ENCODE data around the gene ABHD8. TPM values are rescaled to one million over a fixed set of nuclear protein-coding genes. Genes with fewer than 3 reads are reported as not detected.
A peak's percentile ranks its signal among the peaks of the same experiment; 100 is the strongest.

The ABHD8 gene
- total RNA-seq, 1 donor from 2014 or later: 6.6 TPM

DNA sequence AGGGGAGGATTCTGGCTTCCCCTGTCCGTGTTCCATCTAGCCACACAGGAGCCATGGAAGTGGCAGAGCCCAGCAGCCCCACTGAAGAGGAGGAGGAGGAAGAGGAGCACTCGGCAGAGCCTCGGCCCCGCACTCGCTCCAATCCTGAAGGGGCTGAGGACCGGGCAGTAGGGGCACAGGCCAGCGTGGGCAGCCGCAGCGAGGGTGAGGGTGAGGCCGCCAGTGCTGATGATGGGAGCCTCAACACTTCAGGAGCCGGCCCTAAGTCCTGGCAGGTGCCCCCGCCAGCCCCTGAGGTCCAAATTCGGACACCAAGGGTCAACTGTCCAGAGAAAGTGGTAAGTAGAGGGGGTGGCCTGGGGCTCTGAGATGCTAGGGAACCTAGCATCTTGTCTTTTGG is 34.5 kb downstream of the ABHD8 start:
- H3K27me3 Mint-ChIP-seq (ENCODE audit: low read depth): no peaks in the 10 kb centered on the region
- DNase-seq (ENCODE audit: low spot score): no peak
- TF ChIP-seq, protein P1, sequence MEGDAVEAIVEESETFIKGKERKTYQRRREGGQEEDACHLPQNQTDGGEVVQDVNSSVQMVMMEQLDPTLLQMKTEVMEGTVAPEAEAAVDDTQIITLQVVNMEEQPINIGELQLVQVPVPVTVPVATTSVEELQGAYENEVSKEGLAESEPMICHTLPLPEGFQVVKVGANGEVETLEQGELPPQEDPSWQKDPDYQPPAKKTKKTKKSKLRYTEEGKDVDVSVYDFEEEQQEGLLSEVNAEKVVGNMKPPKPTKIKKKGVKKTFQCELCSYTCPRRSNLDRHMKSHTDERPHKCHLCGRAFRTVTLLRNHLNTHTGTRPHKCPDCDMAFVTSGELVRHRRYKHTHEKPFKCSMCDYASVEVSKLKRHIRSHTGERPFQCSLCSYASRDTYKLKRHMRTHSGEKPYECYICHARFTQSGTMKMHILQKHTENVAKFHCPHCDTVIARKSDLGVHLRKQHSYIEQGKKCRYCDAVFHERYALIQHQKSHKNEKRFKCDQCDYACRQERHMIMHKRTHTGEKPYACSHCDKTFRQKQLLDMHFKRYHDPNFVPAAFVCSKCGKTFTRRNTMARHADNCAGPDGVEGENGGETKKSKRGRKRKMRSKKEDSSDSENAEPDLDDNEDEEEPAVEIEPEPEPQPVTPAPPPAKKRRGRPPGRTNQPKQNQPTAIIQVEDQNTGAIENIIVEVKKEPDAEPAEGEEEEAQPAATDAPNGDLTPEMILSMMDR (IDR thresholded peaks at IDR 0.05): no peak
- no peak overlapping the region for H3K27ac Mint-ChIP-seq (ENCODE audit: unreplicated experiment)
- no peak overlapping the region for H3K4me3 Mint-ChIP-seq (ENCODE audit: unreplicated experiment)
- H3K36me3 Mint-ChIP-seq (ENCODE audit: low read depth): peaks cover 6% of the 10 kb centered on the region
- peaks cover 16% of the 10 kb centered on the region for H3K4me1 Mint-ChIP-seq (ENCODE audit: low read depth)
- H3K9me3 Mint-ChIP-seq (ENCODE audit: low read depth): peaks cover 4% of the 10 kb centered on the region

DNA sequence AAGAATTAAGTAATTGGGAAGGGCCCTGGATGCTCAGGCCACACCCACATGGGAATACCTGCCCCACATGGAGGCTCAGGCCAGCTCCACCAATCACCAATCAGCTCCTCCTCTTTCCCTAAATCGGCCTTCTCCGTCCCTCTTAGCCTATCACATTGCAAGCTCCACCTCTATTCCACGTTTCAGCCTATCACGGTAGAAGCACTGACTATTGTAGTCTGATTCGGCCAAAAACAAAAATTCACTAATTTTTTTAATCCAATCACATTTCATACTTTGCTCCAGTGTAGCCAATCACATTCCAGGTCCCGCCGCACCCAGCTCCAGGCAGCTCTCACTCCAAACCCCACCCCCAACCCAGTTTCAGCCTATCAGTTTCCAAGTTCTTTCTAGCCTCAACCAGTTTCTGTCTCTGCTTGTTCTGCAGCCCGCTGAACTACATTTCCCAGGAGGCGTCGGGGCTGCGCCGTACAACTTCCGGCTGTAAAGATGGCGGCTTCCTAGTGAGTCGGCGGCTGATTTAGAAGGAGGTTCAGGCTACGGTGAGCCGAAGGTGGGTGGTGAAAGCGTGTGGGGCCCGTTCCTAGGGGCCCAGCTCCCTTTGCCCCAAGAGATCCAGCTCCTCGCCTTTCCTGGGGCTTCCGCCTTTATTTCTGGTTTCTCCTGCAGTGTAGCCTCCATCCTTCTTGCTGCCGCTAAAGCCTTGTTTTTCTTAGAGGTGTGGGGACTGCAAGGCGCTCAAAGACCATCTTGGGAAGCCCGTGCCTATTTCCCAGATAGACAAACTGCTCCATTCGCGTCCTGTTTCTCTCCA is 36.0 kb downstream of the ABHD8 start, which contains the start of gene BABAM1:
Gene BABAM1 (plus strand): TSS at position 469 of the 814 bp plus-strand sequence. CDS start 1,364 bp downstream, outside the sequence.
- H3K36me3 Mint-ChIP-seq (ENCODE audit: low read depth): peaks cover 6% of the 10 kb centered on the region
- DNase-seq (ENCODE audit: low spot score): no peak

DNA sequence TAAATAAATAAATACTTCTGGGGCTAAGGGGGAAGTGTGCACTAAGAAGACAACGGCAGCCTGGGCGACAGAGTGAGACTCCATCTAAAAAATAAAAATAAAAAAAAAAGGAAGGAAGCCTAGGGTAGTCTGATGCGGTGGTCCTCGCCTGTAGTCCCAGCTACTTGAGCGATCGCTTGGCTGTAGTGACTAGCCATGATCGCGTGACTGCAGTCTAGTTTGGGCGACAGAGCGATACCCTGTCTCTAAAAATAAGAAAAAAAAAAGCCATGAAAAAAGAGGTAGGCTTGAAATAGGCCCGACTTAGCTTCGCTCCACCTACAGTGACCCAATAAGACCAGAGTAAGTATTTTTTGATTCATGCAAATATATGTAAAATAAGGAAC is 36.6 kb downstream of the ABHD8 start:
- Mint-ChIP-seq H3K9me3 (ENCODE audit: low read depth) (peaks cover 4% of the 10 kb centered on the region), H3K4me3 (ENCODE audit: unreplicated experiment) (no peak overlapping the region), H3K4me1 (ENCODE audit: low read depth) (peaks cover 16% of the 10 kb centered on the region), H3K36me3 (ENCODE audit: low read depth) (peaks cover 6% of the 10 kb centered on the region), H3K27me3 (ENCODE audit: low read depth) (no peaks in the 10 kb centered on the region), H3K27ac (ENCODE audit: unreplicated experiment) (peak overlapping the region; percentile 97)
- DNase-seq (ENCODE audit: low spot score): no peak
- TF ChIP-seq, protein P1 (IDR thresholded peaks at IDR 0.05): no peak

More for the DNA sequence above, 36.0 kb downstream of the ABHD8 start, which contains the start of gene BABAM1:
- Mint-ChIP-seq H3K4me3 (ENCODE audit: unreplicated experiment) (peak within 1 kb of the TSS; percentile 85), H3K4me1 (ENCODE audit: low read depth) (peaks cover 16% of the 10 kb centered on the region), H3K9me3 (ENCODE audit: low read depth) (peaks cover 4% of the 10 kb centered on the region), H3K27me3 (ENCODE audit: low read depth) (no peaks in the 10 kb centered on the region), H3K27ac (ENCODE audit: unreplicated experiment) (peak within 1 kb of the TSS; percentile 97)
- TF ChIP-seq, protein P1 (IDR thresholded peaks at IDR 0.05): no peak

DNA sequence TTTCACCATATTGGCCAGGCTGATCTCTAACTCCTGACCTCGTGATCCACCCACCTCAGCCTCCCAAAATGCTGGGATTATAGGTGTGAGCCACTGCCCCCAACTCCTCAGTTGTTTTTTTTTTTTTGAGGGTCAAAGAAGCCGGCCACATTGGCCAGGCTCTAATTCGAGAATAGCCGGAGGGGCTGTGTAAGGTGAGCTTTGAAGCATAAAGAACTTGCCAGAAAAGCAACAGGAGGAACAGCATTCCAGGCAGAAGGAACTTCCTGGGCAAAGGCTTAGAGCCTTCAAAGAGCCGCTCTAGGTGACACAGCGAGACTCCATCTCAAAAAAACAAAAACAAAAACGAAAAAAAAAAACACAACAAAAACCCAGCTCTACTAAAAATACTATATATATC is 37.2 kb downstream of the ABHD8 start:
- no peak overlapping the region for H3K27ac Mint-ChIP-seq (ENCODE audit: unreplicated experiment)
- peaks cover 16% of the 10 kb centered on the region for H3K4me1 Mint-ChIP-seq (ENCODE audit: low read depth)
- H3K27me3 Mint-ChIP-seq (ENCODE audit: low read depth): no peaks in the 10 kb centered on the region
- H3K36me3 Mint-ChIP-seq (ENCODE audit: low read depth): peaks cover 2% of the 10 kb centered on the region
- TF ChIP-seq, protein P1 (IDR thresholded peaks at IDR 0.05): no peak
- no peak for DNase-seq (ENCODE audit: low spot score)
- no peak overlapping the region for H3K4me3 Mint-ChIP-seq (ENCODE audit: unreplicated experiment)
- peaks cover 4% of the 10 kb centered on the region for H3K9me3 Mint-ChIP-seq (ENCODE audit: low read depth)

DNA sequence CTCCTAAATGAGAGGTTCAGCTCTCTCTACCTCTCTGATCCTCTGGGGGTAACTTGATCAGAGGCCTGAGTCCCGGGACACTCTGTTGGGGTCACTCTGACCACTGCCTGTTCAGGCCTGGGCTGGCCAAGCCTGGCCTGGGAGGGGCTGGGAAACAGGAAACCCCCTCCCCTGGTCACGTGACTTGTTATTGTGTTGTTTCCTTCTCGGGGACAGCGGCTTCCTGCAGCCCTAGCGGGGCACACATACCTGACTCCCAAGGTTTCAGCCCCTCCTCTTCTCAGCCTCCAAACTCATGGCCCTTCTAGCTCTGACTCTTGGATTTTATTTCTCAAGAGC is 38.6 kb downstream of the ABHD8 start, which contains the start of gene USHBP1:
Gene USHBP1 (minus strand): TSS at position 105 of the 339 bp plus-strand sequence. CDS start 446 bp downstream, outside the sequence.
- peaks cover 2% of the 10 kb centered on the region for H3K27me3 Mint-ChIP-seq (ENCODE audit: low read depth)

More for the DNA sequence above, 38.6 kb downstream of the ABHD8 start, which contains the start of gene USHBP1:
- peaks cover 4% of the 10 kb centered on the region for H3K9me3 Mint-ChIP-seq (ENCODE audit: low read depth)
- no peak within 1 kb of the TSS for H3K4me3 Mint-ChIP-seq (ENCODE audit: unreplicated experiment)
- H3K4me1 Mint-ChIP-seq (ENCODE audit: low read depth): peaks cover 19% of the 10 kb centered on the region
- DNase-seq (ENCODE audit: low spot score): no peak
- TF ChIP-seq, protein P1 (IDR thresholded peaks at IDR 0.05): no peak
- no peak within 1 kb of the TSS for H3K27ac Mint-ChIP-seq (ENCODE audit: unreplicated experiment)
- no peaks in the 10 kb centered on the region for H3K36me3 Mint-ChIP-seq (ENCODE audit: low read depth)
